NCI-H2081 treated with DMSO at 0.1 percent for 48 hours (cell line): ENCODE results near the gene PLEKHO2.

Experiments
- DNase-seq: peaks from one replicate; lab custom pipeline; 2025; lab: John Stamatoyannopoulos, UW

PLEKHO2 gene

DNA sequence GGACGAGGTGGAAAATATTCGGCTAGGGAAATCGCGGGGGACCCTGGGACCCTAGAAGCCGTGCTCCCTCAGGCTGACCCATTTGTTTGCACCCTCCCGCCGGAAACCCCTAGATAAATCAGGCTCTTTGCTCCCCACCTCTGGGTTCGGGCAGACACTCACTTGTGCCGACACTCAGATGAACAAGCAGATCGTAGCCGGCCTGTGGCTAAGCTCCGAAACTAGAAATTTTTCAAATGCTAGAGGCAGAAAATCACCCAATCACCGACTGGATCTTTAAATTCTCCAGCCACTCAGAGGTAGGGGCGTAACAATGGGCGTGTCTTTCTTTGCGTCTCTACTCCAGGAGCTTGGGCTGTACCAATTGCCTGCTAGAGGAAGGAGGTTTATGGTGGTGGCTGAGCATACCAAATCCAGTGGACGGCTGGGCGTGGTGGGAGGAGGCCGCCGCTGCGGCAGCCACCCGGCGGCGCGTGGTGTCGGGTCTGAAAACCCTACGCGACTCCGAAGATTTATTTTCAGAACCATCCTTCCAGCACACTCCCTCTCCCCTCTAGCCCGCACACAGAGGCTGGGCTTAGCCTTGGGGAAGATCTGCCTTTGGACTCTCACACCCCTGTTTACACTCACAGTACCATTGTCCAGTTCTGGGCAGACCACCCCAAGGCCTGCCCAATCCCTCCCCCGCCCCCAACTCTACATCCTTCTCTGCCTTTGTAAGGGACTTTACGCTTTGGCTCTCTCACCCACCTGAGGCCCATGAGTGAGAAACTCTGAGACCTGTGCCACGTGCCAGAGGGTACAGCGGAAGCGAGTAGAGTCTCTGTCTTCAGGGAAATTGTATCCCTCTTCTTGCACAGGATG is 16.1 kb upstream of the PLEKHO2 start, which contains the start of gene PIF1:
PIF1 (minus strand) TSS at position 217 of the 864 bp plus-strand sequence. CDS start 1,312 bp downstream, outside the sequence.
- peak; percentile 94 for DNase-seq

DNA sequence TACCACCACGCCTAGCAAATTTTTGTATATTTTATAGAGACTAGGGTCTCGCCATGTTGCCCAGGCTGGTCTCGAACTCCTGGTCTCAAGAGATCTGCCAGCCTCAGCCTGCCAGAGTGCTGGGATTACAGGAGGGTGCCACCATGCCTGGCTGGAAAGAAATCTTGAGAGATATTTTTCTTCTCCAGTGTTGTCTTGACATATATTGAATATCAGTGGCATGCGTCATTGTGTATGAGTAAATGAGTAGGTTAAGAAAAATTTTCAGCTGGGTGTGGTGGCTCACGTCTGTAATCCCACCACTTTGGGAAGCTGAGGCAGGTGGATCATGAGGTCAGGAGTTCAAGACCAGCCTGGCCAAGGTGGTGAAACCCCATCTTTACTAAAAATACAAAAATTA is 12.7 kb upstream of the PLEKHO2 start:
- DNase-seq = no peak

DNA sequence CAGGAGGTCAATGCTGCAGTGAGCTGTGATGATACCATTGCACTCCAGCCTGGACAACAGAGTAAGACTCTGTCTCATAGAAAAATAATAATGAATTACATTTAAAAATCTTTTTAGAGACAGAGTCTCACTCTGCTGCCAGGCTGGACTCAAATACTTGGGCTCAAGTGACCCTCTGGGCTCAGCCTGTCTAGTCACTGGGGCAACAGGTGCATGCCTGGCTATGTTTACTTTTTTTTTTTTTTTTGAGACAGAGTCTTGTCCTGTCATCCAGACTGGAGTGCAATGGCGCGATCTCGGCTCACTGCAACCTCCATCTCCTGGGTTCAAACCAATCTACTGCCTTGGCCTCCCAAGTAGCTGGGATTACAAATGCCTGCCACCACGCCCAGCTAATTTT is 8.0 kb upstream of the PLEKHO2 start:
- DNase-seq = no peak

DNA sequence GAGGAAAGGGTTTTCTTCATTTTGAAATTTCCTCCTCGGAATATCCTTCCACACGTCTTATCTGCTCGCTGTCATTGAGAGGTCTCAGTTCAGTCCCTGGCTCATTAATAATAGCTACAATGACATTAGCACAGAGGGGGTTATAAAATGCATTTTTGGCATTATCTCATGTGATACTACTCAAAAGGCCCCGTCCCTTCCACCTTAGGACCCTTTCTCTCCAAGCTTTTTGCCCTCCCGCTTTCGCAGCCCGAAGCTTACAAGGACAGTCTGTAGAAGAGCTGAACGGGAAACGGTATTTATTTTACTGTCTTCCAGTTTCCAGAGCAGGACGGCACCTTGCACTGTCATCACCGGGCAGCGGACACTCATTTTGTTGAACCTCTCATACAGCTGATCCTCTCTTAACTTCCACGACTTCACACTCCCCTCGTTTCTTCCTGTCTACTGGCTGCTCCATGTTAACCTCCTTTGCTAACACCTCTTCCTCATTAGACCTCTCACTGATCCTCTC is 5.6 kb upstream of the PLEKHO2 start:
- no peak for DNase-seq

DNA sequence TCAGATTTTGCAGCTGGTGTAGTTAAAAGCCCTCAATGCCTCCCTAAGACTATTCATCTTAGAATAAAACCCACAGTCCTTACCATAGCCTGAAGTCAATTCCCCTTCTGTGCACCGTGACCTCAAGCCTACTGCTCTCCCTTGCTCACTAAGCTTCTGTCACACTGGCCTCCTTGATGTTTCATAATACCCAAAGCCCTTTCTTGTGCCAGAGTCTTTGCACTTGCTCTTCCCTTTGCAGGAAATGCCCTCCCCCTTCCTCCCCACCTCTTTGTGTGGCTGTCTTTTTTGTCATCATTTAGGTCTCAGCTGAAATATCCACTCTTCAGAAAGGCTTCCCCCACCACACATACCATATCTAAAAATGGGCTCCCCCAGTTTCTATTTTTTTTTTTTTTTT is 4.2 kb upstream of the PLEKHO2 start:
- no peak for DNase-seq

DNA sequence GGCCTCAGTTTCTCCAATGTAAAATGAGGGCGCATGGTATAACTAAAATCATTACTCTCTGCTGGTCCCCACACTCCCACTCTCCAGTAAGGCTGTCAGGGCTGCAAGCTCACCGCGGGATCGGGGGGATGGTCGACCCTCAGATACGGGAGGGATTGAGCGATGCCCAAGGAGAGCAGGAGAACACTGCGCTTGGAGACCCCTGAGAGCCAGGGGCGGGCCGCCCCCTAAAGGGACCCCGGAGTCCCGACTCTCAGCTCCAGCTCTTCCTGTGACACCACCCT is 713 bp upstream of the PLEKHO2 start:
- DNase-seq = no peak

DNA sequence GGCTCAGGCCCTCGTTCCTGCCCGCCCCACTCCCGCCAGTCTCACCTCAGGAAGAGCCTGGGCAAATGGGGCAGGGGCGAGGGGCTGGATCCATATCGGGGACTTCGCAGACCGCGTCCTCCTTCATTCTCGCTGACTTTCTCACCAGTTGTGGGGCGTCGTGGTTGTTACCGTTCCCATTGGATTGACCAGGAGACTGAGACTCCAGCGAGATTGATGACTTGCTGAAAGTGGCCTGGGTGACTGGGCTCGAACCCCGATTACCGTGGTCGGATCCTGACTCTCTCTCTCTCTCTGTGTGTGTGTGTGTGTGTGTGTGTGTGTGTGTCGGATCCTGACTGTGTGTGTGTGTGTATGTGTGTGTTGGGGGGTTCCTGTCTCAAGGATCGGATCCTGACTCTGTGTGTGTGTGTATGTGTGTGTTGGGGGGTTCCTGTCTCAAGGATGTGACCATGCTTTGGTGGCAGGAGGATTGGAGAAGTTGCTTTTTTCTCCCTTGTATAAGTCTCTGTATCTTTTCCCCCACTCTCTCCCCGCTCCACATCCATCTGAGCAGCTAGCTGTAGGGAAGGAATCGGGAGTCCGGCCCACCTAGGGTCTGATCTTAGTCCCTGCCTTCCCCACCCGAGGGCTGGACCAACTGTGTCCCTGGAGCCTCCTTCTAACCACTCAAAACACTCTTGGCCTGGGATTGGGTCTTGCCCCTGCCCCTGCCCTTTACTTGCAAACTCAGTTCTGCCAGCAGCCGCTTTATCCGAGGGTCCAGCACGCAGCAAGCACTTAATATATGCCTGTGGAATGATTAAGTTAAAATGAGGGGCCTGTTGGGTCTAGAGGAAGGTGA is 603 bp downstream of the PLEKHO2 start:
- no peak for DNase-seq

DNA sequence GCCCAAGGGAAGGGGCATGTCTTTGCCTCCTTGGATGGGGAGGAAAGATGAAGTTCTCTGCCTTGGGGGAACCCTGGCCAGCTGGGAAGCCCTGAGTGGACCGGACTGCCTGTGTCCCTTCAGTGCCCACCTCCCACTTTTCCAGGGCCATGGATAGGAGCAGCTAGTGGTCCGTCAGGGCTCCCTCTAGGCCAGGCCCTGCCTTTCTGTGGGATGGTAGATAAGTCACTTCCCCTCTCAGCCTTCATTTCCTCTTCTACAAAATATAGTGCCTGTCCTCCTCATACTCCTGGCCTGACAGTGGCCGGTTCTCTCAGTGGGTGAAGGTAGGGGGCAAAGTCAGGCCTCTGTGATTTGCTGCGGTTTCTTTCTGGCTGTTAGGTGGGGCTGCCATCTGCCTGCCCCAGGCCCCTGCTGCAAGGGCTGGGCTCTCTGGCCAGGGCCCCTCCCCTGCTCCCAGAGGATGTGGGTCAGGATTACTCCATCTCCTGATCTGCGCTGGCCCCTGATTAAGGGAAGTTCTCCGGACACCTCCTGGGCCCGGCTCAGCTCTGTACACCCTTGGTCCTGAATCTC is 1.4 kb downstream of the PLEKHO2 start:
- no peak for DNase-seq

DNA sequence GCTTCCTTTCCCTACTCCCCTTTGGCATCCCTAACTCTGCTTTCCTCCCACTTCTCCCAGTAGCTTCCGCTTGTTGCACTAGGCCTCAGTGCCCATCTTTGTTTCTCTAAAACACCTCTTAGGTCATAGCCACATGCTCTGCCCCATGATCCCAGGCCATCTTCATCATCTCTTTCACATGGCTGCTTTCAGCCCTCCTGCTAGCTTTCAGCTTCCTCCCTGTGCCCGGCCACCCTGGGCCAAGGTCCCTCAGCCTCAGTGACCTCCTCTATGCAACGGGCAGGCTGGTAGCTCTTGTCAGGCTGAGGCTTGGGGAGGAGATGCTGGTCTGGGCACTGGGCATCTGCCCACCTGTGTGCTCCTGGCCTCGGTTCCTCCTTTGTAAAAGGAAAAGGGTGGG is 2.3 kb downstream of the PLEKHO2 start:
- no peak for DNase-seq

DNA sequence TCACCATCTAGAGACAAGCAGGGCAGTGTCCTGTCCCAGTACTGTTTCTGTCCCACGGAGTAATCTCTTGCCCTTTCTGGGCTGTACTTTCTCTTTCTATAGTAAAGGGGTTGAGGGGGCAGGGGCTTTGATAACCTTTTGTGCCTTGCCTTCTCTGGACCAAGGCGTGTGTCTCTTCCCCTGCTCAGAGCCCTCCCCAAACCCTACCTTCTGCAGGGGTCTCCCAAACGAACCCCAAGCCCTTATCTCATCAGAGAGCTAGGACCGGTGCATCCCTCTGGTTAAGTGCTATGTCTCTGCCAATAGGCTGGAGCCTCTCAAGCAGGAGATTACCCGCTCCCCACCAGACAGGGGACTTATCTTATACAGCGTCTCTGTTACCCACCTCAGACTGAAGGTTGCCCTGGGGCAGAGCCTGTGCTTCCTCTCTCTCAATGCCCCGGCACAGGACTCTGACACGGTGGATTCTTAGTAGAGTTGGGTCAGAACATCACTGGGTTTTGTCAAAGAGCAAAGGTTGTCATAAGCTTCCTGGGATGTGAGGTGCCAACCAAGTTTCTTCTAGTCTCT is 2.9 kb downstream of the PLEKHO2 start:
- no peak for DNase-seq

DNA sequence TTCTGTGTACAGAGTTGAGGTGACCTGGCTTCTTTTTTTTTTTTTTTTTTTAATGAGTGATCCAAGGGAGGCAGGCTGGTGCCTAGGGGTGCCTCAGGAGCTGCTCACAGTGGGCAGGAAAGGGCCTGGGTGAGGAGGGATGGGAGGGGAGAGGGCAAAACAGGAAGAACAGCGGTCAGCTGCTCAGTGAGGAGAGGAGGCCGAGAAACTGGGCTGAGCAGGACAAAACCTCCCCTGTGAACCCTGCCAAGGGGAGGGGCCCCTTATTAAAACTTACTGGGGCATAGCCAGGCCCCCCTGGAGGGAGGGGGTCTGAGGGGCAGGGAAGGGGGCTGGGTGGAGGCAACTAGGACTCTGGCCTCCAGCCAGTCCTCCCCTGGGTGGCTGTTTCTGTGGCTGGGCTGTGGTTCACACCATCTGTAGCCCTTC is 3.5 kb downstream of the PLEKHO2 start:
- DNase-seq = no peak

DNA sequence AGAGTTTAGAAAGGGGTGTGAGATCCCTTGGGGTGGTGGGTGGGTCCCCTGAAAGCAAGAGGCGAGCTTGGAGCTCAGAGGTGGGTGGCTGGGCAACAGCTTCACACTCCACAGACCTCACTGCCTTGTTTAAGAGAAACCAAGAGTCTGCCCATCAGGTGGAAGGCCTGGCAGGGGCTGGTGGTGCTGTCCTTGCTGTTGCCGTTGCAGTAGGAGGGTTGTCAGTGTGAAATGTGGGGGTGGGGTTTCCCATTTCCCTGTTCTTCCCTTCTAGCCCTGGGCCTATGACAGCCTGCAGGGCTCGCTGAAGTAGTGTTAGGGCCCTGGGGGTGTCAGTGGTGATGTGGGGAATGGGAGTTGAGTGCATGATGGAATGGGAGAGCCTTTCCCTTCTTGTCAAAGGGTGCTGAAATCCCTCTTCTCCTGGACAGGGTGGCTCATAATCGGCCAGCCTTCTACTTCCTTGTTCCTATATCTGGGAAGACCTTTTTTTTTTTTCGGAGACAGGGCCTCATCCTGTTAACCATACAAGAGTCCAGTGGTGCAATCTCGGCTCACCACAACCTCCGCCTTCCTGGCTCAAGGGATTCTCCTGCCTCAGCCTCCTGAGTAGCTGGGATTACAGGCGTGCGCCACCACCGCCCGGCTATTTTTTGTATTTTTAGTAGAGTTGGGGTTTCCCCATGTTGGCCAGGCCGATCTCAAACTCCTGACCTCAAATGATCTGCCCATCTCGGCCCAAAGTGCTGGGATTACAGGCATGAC is 4.3 kb downstream of the PLEKHO2 start:
- DNase-seq = no peak

DNA sequence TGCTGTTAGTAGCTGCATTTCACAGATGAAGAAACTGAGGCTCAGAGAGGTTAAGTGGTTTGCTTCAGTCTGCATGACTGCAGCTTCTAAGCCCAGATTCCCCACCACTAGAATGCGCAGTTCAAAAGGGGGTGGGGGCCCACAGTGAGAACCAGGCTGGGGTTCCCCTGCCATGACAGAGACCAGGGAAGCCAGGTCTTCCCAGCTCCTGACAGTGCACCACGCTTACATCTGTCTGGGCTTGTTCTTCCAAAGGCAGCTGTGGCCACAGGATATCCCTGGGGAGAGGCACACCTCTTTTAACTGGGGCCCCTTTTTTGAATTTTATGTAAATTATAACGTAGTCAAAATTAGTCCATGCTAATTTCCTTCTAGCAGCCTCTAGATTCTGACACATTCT is 5.3 kb downstream of the PLEKHO2 start:
- no peak for DNase-seq

DNA sequence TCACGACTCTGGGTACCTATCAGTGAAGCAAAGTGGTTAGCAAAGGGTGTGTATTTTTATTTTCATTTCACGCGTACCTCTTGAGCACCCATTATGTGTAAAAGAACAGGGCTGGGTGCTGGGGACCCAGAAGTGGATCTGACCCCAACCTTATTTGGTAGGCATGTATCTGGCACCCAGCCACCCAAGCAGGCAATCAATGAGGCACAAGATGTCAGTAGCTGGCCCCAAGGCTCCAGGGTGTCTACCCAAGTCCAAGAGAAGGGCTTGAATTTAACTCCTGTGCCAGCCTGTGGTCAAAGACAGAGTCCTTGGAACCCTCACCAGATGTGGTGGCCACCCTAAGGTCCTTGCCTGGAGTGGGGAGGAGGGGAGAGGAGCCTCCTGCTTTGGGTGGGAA is 5.7 kb downstream of the PLEKHO2 start:
- DNase-seq = no peak

DNA sequence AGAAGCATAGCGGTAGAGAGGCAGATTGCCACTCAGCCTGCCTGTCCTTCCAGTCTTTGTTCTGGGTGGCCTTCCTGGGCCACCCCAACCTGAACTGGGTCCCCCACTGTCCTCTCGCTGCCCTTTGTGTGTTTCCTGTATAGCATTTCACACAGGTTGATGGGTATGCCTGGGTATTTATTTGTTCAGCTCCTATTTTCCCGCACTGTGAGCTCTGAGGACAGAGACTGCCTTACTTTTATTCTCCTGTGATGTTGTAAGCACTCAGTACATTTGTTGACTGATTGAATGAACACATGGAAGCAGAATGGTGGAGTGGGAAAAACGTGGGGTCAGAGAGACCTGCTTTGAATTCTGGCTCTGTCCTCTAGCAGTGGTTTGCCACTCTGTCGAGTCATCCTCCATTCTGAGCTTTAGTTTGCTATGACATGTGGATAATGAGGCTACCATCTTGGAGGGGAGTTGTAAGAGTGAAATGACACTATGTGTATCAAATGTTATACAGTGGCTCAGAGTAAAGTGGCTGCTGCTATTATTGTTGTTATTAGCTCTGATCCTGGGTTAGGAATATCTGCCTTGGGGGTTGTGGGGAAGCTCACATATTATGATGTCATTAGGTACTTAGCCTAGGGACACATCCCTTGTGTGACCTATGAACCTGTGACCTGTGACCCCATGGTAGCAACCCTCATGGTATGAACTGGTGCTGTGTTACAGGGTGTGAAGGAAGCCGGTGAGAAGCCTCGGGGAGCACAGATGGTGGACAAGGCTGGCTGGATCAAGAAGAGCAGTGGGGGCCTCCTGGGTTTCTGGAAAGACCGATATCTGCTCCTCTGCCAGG is 6.4 kb downstream of the PLEKHO2 start:
- no peak for DNase-seq

DNA sequence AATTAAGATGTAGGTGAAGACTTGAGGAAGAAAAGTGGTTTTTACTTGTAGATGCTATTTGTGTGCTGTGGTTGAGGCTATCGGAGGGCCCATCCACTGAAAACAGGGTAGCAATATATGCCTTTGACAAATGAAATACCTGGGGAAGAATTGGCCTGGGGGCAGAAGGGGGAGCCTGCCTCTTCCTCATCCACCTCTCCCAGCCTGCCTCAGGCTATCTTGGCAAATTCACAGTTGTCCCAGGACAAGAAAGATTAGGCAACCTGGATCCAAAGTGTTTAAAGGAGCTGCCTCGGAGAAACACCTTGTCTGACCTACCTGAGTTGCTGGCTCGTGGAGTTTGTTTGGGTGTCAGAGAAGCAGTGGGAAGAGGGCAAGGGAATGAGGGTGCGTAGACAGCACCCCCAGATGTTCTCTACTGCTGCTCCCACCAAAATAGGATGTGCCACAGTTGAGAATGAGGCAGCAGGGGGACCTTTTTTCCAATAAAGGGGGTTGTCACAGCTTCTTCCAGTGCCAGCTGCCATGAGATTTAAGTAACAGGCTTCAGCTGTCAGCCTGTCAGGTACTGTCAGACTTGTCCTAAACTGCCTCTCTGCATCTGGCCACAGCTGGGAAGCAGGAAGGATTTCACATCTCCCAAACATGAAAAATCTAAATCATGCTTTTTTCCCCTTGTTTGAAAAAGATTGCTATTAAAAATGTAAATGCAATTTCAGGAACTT is 9.2 kb downstream of the PLEKHO2 start:
- DNase-seq = no peak

DNA sequence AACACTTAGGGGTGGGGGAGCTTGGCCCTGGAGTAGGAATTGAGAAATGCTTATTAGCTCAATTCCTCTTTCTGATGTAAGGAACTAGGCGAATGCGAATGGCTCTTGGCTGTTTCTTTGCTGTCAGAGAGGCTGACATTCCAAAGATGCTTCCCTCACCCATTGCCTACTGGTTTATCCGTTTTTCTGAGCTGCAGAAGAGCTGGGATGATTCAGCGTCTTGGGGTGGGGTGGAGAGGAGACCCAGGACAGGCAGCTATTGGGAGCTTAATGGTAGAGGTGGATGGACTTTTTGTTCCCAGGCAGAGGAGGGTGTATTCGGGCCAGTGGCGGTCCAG is 9.8 kb downstream of the PLEKHO2 start:
- DNase-seq = no peak

DNA sequence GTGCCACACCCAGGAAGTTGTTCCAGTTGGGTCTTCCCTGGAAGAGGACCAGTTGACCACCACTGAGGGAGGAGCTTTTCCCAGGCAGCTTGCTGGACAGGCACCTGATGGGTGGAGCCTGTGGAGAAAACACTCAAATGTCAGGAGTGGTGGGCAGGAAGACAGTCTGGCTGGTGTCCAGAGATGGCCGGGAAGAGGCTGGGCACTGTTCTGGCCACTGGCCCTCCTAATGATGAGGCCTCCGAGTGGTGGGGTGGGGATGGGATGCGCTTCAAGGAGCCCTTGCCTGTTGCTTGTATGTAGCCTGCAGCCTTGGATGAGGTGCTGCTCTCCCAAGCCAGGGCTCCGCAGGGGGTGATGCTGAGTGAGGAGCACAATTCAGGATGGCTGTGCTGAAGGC is 12.3 kb downstream of the PLEKHO2 start:
- no peak for DNase-seq

DNA sequence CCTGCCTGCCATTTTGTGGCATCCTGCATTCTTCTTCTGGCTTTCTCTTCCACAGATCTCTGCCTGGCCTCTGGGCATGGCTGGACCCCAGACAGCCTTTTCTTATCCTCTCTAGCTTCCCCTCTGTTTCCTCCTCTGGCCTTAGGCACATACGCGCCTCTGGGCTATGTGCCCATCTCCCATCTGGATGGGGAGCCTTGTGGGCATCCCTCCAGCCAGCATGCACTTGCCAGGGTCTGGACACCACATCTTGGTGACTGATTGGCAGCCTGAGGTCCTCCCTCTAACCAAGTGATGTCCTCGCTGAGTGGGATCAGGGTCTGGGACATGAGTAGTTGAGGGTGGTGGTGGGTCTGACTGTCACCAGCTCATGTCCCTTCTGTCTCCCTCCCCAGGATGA is 12.8 kb downstream of the PLEKHO2 start:
- DNase-seq = no peak
